ENCODE measurements around the gene CCDC149. TPM values are rescaled to one million over a fixed set of nuclear protein-coding genes. Genes with fewer than 3 reads are reported as not detected.
A peak's percentile ranks its signal among the peaks of the same experiment; 100 is the strongest.

CCDC149 gene
- total RNA-seq, 1 donor: 12.3 TPM

- H3K9me3 ChIP-seq (ENCODE audit: low read depth, low read length): no peaks in the 10 kb centered on the region
- H3K27ac ChIP-seq (ENCODE audit: low read depth, low read length): no peak overlapping the region
- H3K36me3 ChIP-seq (ENCODE audit: insufficient read depth, low read length): peaks cover 3% of the 10 kb centered on the region
- H2AFZ ChIP-seq (ENCODE audit: low read length): no peak overlapping the region
- H3K27me3 ChIP-seq (ENCODE audit: insufficient read depth, low read length): no peaks in the 10 kb centered on the region
- no peaks in the 10 kb centered on the region for H3K4me1 ChIP-seq (ENCODE audit: insufficient read depth, low read length)
- H4K20me1 ChIP-seq (ENCODE audit: insufficient read depth, low read length): no peaks in the 10 kb centered on the region
- H3K79me2 ChIP-seq (ENCODE audit: insufficient read depth, low read length): no peaks in the 10 kb centered on the region
- TF ChIP-seq CTCF (IDR thresholded peaks at IDR 0.05; ENCODE audit: extremely low read depth, low read depth, low read length): no peak
- no peak for DNase-seq (ENCODE audit: insufficient read length, low spot score, missing footprints)
- no peak overlapping the region for H3K4me2 ChIP-seq (ENCODE audit: insufficient read depth, low read length)
- H3K4me3 ChIP-seq (ENCODE audit: insufficient read depth, low read length): no peak overlapping the region
Observed at GRCh38 chr4:24816797-24817196, 96.0 kb downstream of the CCDC149 start.

- Histone ChIP-seq H3K27me3 (ENCODE audit: insufficient read depth, low read length) (no peaks in the 10 kb centered on the region), H4K20me1 (ENCODE audit: insufficient read depth, low read length) (no peaks in the 10 kb centered on the region), H2AFZ (ENCODE audit: low read length) (no peak overlapping the region), H3K27ac (ENCODE audit: low read depth, low read length) (no peak overlapping the region), H3K36me3 (ENCODE audit: insufficient read depth, low read length) (peaks cover 3% of the 10 kb centered on the region), H3K79me2 (ENCODE audit: insufficient read depth, low read length) (no peaks in the 10 kb centered on the region), H3K4me3 (ENCODE audit: insufficient read depth, low read length) (no peak overlapping the region), H3K4me1 (ENCODE audit: insufficient read depth, low read length) (peaks cover 4% of the 10 kb centered on the region), H3K4me2 (ENCODE audit: insufficient read depth, low read length) (no peak overlapping the region), H3K9me3 (ENCODE audit: low read depth, low read length) (no peaks in the 10 kb centered on the region)
- no peak for DNase-seq (ENCODE audit: insufficient read length, low spot score, missing footprints)
- TF ChIP-seq CTCF (IDR thresholded peaks at IDR 0.05; ENCODE audit: extremely low read depth, low read depth, low read length): no peak
Observed at GRCh38 chr4:24813732-24814131, 99.1 kb downstream of the CCDC149 start.

GRCh38 chr4:24810871-24811631, 101.8 kb downstream of the CCDC149 start:
- no peak for TF ChIP-seq CTCF (IDR thresholded peaks at IDR 0.05; ENCODE audit: extremely low read depth, low read depth, low read length)
- no peak overlapping the region for H3K4me3 ChIP-seq (ENCODE audit: insufficient read depth, low read length)
- H2AFZ ChIP-seq (ENCODE audit: low read length): no peak overlapping the region
- no peaks in the 10 kb centered on the region for H3K79me2 ChIP-seq (ENCODE audit: insufficient read depth, low read length)
- no peak overlapping the region for H3K4me2 ChIP-seq (ENCODE audit: insufficient read depth, low read length)
- peaks cover 4% of the 10 kb centered on the region for H3K4me1 ChIP-seq (ENCODE audit: insufficient read depth, low read length)
- H3K27me3 ChIP-seq (ENCODE audit: insufficient read depth, low read length): no peaks in the 10 kb centered on the region
- no peak overlapping the region for H3K27ac ChIP-seq (ENCODE audit: low read depth, low read length)
- DNase-seq (ENCODE audit: insufficient read length, low spot score, missing footprints): no peak
- no peaks in the 10 kb centered on the region for H4K20me1 ChIP-seq (ENCODE audit: insufficient read depth, low read length)
- H3K9me3 ChIP-seq (ENCODE audit: low read depth, low read length): no peaks in the 10 kb centered on the region
- peaks cover 7% of the 10 kb centered on the region for H3K36me3 ChIP-seq (ENCODE audit: insufficient read depth, low read length)

- H3K4me3 ChIP-seq (ENCODE audit: insufficient read depth, low read length): no peak overlapping the region
- H3K27me3 ChIP-seq (ENCODE audit: insufficient read depth, low read length): no peaks in the 10 kb centered on the region
- H2AFZ ChIP-seq (ENCODE audit: low read length): no peak overlapping the region
- H3K4me1 ChIP-seq (ENCODE audit: insufficient read depth, low read length): peaks cover 4% of the 10 kb centered on the region
- no peak overlapping the region for H3K4me2 ChIP-seq (ENCODE audit: insufficient read depth, low read length)
- TF ChIP-seq CTCF (IDR thresholded peaks at IDR 0.05; ENCODE audit: extremely low read depth, low read depth, low read length): no peak
- no peak overlapping the region for H3K27ac ChIP-seq (ENCODE audit: low read depth, low read length)
- DNase-seq (ENCODE audit: insufficient read length, low spot score, missing footprints): peak; percentile 86
- H3K79me2 ChIP-seq (ENCODE audit: insufficient read depth, low read length): no peaks in the 10 kb centered on the region
- H4K20me1 ChIP-seq (ENCODE audit: insufficient read depth, low read length): no peaks in the 10 kb centered on the region
- H3K36me3 ChIP-seq (ENCODE audit: insufficient read depth, low read length): peaks cover 7% of the 10 kb centered on the region
- no peaks in the 10 kb centered on the region for H3K9me3 ChIP-seq (ENCODE audit: low read depth, low read length)
Observed at GRCh38 chr4:24809815-24810405, 102.9 kb downstream of the CCDC149 start.

Measured in osteoblast (primary cell).